C4-2B (cell line): Measurements from ENCODE around the gene DLL3.
"Not testable (repeated sequence)": the region's sequence is repeated elsewhere in the genome, so short reads cannot be mapped to it uniquely, and the experiment has no call there.

Experiments
- H3K27ac ChIP-seq: fragments of 450-650 bp; 2 replicates; pipeline ENCODE4 v1.5.1; 2017
- CTCF ChIP-seq: fragments of 450-650 bp; conservative IDR thresholded peaks from 2 replicates; pipeline ENCODE4 v1.5.1; 2017; ENCODE audit warnings: mild to moderate bottlenecking
- ZFX ChIP-seq: fragments of 450-650 bp; IDR thresholded peaks from 2 replicates; pipeline ENCODE4 v1.6.1; 2017

The DLL3 gene

GRCh38 chr19:39469567-39469966 is 29.2 kb upstream of the DLL3 start:
- no peak for TF ChIP-seq CTCF
- no peak for TF ChIP-seq ZFX

GRCh38 chr19:39470724-39471339 is 27.9 kb upstream of the DLL3 start:
- no peak for TF ChIP-seq CTCF
- TF ChIP-seq ZFX = no peak
- no peak overlapping the region for H3K27ac ChIP-seq

More at GRCh38 chr19:39469567-39469966, 29.2 kb upstream of the DLL3 start:
- no peak overlapping the region for H3K27ac ChIP-seq

- no peak for TF ChIP-seq ZFX
- no peak for TF ChIP-seq CTCF
- H3K27ac ChIP-seq = no peak overlapping the region
These were observed 26.8 kb upstream of the DLL3 start for GRCh38 chr19:39471756-39472536.

GRCh38 chr19:39472746-39473442 is 25.9 kb upstream of the DLL3 start:
- TF ChIP-seq CTCF = no peak
- TF ChIP-seq ZFX = no peak
- no peak overlapping the region for H3K27ac ChIP-seq

GRCh38 chr19:39473443-39473960 is 25.2 kb upstream of the DLL3 start:
- H3K27ac ChIP-seq = no peak overlapping the region
- TF ChIP-seq CTCF (no peak), ZFX (no peak)

- H3K27ac ChIP-seq = no peak overlapping the region
- no peak for TF ChIP-seq ZFX
- peak; percentile 94 for TF ChIP-seq CTCF
These were observed 24.6 kb upstream of the DLL3 start for GRCh38 chr19:39474139-39474620.

- TF ChIP-seq CTCF = no peak
These were observed 23.0 kb upstream of the DLL3 start for GRCh38 chr19:39475748-39476147.

GRCh38 chr19:39479319-39479801 is 19.4 kb upstream of the DLL3 start:
- not testable (repeated sequence) for H3K27ac ChIP-seq

More at GRCh38 chr19:39475748-39476147, 23.0 kb upstream of the DLL3 start:
- no peak overlapping the region for H3K27ac ChIP-seq
